GM21526 (cell line): ENCODE data around the gene CYSLTR2.
A peak's percentile ranks its signal among the peaks of the same experiment; 100 is the strongest.

Experiments used
- ATAC-seq: cut with Tn5 transposase; IDR thresholded peaks from one replicate; pipeline ENCODE4 v1.9.1; 2021; ENCODE audit warnings: moderate library complexity; ENCODE audit not compliant: unreplicated experiment, low FRiP score

CYSLTR2 gene

DNA sequence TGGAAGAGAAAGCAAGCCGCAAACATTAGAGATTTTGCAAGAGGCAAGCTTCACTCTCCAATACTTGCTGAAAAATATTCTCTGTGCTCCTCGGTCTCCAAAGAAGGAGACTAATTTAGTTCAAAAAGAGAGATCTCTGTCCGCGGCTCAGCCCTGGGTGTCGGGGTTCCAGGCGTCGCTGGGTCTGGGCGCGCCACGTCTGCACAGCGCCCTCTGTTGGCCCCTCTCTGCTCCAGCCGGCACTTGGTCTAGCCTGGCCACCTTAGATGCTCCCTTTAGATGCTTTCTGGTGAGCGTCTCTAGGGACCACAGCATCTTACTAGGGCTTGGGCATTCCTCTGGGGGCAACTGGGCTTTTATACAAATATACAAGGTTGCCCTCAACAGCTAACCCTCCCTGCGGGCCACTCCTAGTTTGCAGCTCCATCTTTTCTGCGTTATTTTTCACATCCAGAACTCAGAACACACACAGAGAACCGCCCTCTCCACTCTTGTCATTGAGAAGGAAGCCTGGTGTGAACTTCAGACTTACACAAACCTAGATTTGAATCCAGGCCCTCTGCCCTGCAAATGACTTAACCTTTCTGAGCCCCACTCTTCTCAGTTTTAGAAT is 78.3 kb downstream of the CYSLTR2 start:
- ATAC-seq = peak; percentile 69

- ATAC-seq = no peak
Observed at GRCh38 chr13:48733739-48734335, 80.1 kb downstream of the CYSLTR2 start.

DNA sequence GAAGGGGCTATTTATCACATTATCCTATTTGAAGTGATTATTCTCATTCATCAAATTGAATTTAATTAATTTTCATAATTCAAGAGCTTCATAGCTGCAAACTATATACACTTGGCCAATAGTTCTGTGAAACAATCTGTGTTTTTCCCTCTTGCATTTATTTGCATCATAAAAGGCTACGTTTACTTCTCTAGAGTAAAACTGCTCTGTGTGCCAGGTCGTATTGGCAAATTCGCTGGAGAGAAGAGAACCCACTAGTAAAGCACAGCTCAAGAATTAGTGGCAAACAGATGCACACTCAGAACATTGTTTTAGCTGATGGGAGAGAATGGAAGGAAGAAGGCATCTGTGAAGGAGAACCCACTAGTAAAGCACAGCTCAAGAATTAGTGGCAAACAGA is 81.8 kb downstream of the CYSLTR2 start:
- ATAC-seq = no peak

DNA sequence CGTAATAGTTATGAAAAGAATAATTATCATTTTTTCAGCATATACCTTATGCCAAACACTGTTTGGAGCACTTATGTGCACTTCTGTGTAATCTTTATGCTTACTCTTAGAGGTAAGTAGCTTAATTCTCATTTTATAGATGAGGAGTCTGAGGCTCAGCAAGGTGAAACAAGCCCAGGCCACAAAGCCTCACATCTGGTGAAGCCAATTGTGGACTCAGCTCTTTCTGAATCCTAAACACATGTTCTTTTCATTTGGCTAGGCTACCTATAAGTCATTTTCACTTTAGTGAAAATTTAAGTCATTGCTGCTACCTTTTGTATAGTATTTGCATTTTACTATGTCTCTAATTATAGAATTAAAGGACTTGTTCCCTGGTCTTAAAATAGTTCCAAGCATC is 84.0 kb downstream of the CYSLTR2 start:
- no peak for ATAC-seq

DNA sequence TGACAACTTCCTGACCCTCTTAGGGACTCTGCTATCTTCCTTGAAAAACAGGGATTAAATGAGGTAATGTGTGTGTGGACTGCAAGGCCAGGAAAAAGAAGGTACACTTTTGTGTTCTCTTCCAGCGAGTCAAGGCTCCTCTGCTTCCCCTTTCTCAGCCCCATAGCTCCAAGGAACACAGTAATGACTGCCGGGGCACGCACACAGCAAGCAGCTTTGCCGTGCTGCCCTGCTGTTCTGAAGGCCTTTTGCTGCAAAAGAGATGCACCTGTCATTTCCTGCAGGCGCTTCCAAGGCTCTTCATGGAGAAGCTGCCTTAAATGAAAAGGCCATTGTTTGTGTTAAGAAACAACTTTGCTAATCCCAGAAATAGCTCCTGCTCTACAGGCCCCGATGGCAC is 84.6 kb downstream of the CYSLTR2 start:
- no peak for ATAC-seq

DNA sequence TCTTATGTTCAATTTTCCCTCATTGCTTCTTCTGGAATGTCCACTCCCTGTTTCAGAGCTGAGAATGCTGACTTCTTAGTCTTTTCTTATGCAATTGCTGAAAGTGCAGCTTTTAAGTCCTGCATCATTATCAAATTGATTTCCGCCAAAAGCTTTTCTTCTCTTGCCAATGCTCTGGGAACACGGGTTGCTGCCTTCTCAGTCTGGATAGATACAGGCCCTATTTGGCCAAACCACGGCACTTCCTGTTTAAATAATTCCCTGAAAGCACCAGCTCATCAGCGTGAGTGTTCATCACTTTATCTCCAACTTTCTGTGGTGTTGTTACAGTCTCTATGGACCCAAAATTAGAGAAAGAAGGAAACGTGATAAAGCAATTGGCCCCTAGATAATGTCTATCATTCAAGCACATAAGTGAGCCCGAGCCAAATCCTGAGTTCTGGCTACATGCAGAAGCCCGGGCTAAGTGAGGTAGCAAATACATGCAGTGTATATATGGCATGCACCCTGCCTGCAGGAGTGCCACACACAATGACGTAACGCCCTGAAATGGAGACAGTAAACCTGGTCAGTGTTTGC is 85.7 kb downstream of the CYSLTR2 start:
- no peak for ATAC-seq

DNA sequence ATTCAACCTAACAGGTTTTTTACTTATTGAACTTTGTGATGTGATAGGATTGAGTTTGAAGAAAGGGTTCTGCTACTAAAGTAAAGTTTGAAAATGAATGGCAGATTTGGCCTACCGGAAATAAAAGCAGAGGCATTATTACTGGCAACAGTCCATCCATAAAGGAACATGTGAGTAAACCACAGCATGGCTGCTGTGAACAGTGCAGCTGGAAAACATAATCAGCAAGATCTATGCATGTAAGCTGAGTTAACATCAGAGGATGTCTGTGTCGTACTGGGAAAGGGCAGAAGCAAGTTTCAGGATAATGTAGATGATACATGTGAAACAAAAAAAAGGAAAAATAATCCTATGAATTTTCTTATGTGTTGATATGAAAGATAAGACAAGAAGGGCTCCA is 87.6 kb downstream of the CYSLTR2 start:
- no peak for ATAC-seq

DNA sequence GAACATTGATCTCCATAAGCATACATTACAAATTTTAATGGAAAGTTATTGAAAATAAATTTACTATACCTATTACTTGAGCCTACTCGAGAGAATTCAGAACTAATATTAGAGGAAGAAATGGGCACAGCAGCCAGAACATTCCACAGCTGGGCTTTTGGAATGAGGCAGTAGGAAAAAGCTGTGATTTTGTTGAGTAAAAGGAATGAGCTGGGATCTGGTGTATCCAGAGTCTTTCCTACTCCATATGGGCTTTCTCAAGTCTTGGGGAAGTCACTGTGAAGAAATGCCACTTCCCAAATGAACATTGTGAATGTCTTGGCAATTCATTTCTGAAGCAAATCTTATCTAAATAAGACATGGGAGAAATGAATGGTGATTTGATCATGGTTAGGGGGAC is 93.1 kb downstream of the CYSLTR2 start:
- no peak for ATAC-seq

- no peak for ATAC-seq
Observed at GRCh38 chr13:48748681-48749080, 95.0 kb downstream of the CYSLTR2 start.

- ATAC-seq = no peak
Observed at GRCh38 chr13:48749144-48749543, 95.4 kb downstream of the CYSLTR2 start.

DNA sequence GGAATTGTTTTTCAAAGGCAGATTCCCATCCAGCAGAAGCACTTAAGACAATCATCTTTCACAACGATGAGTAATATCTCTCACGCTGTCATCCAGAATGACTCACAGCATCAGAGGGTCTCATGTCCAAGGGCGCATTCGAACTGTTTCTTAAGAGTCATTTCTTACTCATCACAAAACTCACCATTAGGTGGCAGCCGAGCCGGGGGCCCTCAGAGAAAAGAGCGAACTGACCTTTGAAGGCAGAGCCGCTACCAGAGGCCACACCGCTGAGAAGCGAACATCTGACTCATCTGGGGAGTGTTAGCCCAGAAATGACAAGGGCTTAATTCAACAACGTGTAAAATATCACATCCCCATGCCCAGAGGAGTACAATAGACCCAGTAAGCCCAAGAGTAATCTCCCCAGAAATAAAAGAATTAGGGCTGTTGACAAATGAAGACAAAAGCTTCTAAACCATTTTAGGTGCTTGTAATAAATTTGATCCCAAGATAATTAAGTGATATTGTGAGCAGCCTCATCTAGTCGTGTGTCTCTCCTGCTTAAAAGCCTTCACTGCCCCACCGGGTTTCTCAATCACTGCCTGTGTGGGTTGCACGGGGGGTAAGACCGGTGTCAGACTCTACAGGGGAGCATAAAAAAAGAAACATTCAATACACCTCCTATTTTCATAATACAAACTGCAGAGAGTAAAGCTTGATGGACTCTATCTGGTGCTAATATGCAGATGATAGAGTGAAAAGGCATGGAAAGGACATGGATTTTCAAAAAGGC is 96.2 kb downstream of the CYSLTR2 start:
- ATAC-seq = peak; percentile 94

DNA sequence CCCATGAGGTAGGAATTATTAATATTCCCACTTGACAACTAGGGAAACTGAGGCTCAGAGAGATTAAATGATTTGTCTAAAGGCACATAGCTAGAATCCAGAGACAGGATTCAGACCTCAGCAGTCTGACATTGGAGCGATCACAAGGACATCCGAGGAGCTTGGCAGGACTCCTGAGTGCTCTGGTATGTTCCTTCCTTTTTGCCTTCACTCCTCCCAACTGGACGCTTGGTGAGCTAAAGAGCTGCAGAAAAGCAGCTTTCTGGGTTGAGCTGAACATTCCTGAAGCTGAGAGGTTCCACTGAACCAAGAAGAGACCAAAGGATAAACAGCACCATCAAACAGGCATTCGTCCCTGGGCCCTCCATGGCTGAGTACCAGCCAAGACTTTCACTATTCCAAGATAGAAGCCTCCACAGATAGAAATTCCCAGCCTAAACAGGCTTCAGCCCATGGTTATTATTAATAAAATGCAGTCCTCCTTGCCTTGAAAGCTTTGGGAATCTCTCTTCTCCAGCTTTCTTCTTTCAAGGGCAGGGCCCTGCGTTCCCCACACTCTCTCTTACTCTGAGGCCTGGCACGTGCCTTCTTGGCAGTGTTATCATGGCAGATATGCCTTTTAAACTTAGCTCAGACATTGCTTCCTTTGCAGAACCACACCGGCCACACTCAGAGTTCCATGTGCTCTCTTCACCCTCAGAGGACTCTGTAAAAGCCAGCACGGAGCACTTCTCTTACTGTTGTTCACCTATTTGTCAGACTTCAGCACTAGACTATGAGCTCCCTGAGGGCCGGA is 97.1 kb downstream of the CYSLTR2 start:
- no peak for ATAC-seq

DNA sequence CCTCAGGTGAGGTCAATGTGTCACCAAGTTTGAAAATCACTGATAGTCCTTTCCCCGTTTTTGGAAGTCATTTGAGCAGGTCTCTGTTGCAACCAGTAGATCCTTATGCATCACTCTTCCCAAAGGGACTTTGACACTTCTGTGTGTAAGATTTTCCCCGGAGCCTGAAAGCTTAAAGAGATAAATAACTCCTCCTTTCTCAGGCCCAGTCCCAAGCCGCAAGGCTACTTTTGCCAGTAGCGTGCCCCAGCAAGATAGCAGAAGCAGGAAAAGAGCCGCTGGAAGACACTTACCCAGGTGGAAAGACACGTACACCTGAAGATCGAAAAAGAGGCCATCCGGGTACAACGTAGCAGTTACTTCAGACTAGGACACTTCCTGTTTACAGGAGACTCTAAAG is 106.9 kb downstream of the CYSLTR2 start:
- no peak for ATAC-seq
